ENCODE measurements around the gene CYSRT1.
A peak's percentile ranks its signal among the peaks of the same experiment; 100 is the strongest.
"Not testable (repeated sequence)": the region's sequence is repeated elsewhere in the genome, so short reads cannot be mapped to it uniquely, and the experiment has no call there.

Gene CYSRT1

DNA sequence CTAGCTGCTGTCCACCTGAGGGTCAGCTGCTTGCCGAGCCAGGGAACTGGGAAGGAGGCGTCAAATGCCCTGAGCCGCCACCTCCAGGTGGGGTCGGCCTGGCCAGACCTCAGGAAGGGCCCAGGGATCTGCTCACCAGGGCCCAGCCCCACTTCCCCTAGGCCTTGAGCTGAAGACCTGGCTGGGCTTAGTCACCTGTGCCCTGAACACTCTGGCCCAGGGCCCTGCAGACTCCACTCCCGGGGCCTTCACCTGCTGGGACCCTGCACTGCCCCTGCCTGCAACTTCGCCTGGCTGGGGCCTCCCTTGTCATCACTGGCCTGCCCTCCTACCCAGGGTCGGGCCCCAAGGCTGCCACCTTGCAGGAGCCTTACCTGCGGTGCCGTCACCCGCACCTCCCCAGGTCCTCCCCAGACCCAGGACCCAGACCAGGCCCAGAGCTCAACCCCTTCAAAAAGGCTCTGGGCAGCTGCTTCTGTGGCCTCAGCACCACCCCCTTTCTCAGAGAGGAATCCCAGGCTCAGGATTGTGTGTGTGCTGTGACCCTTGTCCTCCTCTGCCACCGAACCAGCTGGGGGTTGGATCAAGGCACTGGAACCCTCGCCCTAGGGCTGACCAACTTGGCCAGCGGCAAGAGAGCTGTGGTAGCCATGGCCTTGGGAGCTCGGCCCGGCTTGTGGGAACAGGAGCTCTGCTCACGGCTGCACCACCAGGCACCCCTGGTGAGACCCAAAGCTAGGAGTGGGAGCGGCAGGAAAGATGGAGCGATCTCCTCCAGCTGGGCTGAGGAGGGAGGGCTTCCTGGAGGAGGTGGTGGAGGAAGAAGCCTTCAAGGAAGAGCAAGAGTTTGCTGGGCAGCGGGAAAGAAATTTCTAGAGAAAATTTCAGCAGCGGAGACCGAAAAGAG lies 29.0 kb downstream of the CYSRT1 start:
- no peak for DNase-seq

DNA sequence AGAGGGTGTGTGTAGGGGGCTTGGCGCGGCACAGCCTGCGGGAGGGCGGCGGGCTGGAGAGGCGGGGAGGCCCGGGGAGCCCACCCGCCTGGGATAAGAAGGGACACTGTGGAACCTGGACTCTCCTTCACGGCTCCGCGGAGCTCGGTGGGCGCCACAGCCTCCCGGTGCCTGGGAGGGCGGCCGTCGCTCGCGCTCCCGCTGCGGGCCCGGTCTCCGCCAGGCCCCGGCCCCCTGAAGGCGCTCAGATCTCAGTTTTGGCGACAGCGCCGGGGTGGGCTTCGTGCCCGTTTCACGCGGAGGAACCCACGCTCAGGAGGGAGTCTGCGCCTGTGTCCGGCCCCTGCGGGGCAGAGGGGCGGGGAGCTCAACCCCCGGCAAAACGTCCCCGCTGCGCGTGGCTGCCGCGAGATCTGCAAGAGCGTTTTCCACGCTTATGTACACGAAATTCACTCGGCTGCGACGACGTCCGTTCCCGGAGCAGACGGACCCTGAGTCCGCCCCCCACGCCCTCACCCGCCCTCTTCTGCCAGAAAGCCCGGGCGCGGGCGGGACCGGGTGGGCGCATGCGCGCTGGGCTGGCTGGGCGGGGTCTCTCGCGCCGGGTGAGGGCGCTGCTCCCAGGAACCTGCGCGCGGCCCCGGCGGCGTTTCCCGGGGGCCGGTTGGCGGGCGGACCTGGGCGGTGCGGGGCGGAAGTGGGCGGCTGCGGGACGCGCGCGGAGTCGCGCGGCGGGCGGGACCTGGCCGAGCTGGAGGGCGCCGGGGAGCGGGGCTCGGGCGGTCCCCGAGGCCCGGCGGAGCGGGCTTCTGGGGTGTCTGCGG lies 29.9 kb downstream of the CYSRT1 start, which contains the start of gene NELFB:
Gene NELFB (plus strand): TSS at position 704 of the 824 bp plus-strand sequence.
- peak; percentile 89 for DNase-seq

DNA sequence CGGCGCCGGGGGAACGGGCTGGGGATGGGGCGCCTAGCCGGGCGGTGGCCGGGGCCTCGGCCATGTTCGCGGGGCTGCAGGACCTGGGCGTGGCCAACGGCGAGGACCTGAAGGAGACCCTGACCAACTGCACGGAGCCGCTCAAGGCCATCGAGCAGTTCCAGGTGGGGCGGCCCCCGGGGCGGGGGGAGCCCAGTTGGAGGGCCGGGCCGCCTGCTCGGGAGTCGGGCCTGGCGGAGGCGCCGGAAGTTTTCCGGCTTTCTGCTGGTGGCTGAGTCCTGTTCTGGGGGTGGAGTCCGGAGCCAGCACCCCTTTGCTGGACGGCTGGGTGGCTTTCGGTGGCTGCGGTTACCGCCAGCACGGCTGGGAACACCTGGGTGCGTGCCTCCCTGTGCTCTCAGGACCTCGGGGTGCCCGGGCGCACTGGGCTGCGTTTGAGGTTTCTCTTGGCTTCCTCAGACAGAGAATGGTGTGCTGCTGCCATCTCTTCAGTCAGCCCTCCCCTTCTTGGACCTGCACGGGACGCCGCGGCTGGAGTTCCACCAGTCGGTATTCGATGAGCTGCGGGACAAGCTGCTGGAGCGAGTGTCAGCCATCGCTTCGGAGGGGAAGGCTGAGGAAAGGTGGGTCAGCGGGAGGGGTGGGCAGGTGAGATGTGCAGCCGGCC lies 30.6 kb downstream of the CYSRT1 start:
- no peak for DNase-seq

DNA sequence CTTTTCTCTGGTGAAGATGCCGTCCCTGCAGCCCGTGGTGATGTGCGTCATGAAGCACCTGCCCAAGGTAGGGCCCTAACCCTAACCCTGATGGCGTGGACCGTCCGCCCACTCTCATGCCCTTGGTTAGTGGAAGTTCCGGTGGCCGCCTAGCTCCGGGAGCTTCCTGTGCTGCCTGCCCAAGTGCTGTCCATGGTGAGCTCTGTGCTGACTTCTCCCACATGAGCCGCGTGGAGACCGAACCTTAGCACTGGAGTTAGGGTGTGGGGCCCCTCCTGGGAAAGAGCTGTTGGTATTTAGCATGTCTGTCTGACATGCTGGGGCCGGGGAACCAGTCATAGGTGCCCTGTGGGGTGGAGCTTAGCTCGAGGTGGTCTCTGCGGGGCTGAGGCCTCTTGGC lies 31.4 kb downstream of the CYSRT1 start:
- no peak for DNase-seq

DNA sequence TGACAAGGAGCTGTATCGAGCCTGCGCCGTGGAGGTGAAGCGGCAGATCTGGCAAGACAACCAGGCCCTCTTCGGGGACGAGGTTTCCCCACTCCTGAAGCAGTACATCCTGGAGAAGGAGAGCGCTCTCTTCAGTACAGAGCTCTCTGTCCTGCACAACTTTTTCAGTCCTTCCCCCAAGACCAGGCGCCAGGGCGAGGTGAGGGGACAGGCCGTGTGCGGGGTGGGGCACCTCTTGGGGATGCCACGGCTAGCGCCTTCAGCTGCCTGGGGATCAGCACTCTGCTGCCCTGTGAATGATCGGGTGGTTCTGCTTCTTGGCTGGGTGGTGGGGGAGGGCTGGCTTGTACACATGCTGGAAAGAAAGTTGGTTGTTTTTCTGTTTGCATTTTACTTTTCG lies 31.9 kb downstream of the CYSRT1 start:
- no peak for DNase-seq

DNA sequence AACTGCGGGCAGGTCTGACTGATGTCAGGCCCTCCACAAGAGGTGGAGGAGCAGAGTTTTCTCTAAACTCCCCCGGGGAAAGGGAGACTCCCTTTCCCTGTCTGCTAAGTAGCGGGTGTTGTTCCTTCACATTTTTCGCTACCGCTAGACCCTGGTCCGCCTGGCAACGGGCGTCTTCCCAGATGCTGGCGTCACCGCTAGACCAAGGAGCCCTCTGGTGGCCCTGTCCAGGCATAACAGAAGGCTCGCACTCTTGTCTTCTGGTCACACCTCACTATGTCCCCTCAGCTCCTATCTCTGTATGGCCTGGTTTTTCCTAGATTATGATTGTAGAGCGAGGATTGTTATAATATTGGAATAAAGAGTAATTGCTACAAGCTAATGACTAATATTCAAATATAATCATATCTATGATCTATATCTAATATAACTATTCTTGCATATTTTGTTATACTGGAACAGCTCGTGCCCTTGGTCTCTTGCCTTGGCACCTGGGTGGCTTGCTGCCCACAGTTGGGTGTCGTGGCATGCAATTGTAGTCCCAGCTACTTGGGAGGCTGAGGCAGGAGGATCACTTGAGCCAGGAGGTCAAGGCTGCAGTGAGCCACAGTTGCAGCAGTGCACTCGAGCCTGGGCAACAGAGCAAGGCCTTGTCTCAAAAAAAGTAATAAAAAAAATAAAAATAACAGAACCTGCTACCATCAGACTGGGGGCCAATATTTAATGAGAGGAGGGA lies 37.4 kb downstream of the CYSRT1 start:
- DNase-seq = not testable (repeated sequence)

DNA sequence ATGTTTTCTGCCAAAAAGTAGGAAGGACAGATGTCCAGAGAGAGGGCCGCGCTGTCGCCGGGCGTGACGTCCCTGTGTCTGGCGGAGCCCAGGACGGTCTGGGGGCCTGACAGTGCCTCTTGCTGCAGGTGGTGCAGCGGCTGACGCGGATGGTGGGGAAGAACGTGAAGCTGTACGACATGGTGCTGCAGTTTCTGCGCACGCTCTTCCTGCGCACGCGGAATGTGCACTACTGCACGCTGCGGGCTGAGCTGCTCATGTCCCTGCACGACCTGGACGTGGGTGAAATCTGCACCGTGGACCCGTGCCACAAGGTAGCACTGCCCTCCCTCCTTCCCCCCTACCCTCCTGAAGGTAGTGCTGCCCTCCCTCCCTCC lies 37.9 kb downstream of the CYSRT1 start:
- DNase-seq = no peak

DNA sequence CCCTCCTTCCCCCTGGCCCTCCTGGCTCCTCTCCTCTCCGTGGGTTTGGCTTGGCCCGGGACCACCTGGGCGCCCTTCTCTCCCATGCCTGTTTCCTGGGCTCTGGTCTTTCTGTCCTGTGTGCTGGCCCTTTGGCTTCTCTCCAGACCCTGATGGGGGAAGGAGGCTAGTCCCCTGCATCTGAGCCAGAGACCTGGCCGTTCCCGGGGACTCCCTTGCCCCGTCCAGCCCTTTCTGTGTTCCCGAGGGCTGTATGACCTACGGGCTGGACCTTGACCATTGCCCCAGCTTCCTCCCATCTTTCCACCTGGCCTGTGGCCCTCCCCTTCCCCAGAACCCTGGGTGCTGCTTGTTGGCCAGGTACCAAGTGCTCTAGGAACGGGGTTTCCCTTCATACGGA lies 38.5 kb downstream of the CYSRT1 start:
- DNase-seq = no peak

DNA sequence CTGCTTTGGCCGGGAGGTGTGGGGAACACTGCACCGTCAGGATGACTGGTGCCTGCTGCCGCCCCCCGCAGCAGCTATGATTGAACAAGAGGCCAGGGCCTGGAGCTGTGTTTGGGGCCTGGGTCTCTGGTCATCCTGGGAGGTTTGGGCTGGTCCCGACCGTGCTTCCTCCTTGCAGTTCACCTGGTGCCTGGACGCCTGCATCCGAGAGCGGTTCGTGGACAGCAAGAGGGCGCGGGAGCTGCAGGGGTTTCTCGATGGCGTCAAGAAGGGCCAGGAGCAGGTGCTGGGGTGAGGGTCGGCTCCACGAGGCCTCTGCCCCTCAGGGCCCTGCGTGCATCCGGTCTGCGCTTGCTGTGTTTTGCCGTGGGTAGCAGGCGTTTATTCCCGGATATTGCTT lies 39.1 kb downstream of the CYSRT1 start:
- DNase-seq = no peak

DNA sequence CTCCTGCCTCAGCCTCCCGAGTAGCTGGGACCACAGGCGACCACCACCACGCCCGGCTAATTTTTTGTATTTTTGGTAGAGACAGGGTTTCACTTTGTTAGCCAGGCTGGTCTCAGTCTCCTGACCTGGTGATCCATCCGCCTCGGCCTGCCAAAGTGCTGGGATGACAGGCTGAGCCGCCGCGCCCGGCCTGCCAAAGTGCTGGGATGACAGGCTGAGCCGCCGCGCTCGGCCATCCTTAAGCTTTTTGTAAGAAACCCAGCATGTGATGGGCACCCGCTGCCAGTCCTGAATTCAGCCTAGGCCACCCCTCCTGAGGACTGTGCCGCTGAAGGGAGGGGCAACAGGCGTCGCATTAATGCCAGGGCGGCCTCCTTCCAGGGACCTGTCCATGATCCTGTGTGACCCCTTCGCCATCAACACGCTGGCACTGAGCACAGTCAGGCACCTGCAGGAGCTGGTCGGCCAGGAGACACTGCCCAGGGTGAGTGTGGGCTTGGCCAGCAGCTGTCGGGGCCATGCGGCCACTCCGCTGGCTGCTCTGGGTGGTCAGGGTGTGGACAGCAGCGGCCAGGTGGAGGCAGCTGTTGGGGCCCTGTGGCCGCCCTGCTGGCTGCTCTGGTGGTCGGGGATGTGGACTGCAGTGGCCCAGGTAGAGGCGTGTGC lies 40.7 kb downstream of the CYSRT1 start:
- DNase-seq = no peak

DNA sequence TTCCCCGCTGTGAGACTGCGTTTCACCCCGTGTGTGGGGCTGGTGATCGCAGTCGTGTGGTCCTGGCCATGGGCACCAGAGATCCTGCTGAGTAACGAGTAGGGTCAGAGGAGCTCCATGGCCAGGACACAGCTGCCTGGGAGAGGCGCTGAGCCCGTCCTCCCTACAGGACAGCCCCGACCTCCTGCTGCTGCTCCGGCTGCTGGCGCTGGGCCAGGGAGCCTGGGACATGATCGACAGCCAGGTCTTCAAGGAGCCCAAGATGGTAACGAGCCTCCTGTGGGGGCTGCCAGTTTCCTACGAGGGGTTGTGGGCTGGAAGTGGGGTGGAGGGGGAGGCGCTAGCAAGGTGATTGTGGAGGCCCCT lies 41.2 kb downstream of the CYSRT1 start:
- DNase-seq = no peak

DNA sequence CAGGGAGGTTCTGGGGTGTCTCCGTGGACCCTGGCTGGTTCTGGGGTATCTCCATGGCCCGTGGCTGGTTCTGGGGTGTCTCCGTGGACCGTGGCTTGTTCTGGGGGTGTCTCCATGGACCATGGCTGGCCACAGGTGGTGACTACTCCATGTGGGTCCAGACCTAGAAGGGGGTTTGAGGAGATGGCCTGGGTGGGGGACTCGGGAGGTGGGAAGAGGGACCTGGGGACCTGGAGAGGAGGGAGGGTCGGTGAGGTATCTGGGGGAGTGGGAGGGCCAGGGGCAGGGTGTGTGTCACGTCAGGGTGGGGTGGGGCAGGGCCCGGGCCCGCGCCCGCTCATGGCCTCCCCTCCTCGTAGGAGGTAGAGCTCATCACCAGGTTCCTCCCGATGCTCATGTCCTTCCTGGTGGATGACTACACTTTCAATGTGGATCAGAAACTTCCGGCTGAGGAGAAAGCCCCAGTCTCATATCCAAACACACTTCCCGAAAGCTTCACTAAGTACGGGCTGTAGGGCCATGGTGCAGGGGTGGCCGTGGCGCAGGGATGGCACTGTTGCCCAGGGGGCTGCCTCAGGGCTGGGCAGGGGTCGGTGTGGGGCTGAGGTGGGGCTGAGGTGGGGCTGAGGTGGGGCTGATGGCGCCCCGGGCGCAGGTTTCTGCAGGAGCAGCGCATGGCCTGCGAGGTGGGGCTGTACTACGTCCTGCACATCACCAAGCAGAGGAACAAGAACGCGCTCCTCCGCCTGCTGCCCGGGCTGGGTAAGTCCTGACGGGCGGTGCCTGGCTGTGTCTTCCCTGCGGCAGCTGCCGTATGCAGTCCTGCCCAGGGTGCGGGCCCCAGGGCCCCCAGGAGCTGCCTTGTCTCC lies 41.8 kb downstream of the CYSRT1 start:
- no peak for DNase-seq

DNA sequence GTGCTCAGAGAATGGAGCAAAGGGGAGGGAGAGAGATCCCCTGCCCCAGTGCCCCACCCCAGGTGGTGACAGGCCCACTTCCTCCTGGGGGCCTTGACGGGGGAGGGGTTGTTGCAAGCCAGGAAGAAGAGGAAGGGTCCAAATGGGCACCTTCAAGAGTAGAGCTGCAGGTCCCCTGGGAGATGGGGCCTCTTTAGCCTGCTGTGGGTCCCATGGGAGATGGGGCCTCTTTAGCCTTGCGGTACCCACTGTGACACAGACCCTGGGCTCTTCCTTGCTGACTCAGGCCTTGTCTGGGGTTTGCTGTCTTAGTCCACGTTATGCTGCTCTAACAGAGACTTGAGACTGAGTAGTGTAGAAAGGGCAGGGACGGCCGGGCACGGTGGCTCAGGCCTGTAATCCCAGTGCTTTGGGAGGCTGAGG lies 43.0 kb downstream of the CYSRT1 start:
- no peak for DNase-seq

DNA sequence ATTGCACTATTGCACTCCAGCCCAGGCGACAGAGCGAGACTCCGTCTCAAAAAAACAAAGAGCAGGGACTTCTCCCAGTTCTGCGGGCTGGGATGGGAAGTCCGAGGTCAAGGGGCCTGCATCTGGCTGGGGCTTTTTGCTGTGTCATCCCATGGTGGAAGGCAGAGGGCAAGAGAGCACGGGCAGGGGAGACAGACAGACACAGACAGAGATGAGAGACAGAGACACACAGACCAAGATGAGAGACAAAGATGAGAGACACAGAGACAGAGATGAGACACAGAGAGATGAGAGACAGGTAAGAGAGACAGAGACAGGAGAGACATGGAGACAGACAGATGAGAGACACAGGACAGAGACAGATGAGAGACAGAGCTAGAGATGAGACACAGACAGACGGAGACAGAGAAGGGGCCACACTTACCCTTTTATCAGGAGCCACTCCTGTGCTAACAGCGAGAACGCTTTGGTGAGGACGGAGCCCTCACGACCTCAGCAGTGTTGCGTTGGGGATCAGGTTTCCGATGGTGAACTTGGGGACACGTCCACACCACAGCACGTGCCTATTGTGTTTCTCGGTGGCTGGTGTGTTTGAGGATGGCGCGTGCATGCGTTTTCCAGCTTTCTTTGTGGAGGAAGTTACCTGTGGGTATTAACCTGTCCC lies 43.7 kb downstream of the CYSRT1 start:
- DNase-seq = no peak

DNA sequence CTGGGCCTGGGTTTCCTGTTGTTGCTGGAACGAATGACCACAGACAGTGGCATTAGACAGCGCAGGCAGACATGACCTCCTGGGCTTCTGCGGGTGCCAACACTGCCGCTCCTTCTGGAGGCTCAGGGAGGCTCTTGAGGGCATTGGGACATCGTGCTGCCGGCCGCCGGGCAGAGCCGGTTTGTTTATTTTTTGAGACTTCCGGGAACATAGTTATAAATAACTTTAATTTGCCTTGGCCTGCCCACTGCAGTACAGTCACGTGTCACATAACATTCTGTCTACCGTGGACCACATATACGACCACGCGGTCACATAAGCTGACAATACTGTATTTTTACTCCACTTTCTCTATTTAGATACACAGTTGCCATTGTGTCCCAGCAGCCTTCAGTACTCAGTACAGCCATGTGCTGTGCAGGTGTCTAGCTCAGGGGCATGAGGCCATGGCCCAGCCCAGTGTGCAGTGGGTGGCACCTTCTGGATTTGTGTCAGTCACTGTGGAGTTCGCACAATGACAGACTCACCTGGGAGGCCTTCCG lies 44.3 kb downstream of the CYSRT1 start:
- no peak for DNase-seq

DNA sequence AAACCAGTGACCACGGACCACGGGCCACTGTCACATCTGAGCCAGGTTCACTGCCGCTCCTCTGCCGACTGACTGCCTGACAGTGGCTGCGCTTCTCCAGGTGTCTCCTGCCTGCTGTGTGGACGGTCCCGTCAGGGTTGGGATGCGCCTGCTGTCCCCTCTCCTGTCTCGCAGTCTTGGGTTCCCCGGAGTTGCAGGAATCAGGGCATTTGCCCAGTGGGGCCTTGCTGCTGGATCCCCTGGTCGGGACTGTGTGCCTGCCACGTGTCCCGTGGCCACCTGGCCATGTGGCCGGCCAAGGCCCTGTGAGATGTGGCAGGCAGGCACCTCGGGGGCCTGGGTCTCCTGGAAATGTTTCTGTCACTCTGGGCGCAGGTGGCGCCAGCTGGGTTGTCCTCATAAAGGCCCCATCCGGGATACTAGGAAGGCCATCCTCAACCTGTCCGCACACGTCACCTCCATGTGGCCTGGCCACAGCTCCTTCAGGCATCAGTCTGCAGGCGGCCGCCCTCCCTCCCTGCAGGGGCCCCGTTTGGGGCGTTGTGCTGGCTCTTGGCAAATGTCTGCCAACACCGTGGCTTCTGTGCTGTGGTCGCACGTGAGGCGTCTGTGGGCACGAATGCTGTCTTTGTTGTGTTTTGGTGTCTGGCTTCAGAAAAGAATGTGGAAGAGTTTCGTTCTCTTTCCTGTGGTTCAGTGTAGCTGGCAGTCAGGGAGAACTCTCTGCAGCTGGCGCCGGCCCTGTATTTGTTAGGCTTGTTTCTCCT lies 46.1 kb downstream of the CYSRT1 start:
- DNase-seq = no peak

DNA sequence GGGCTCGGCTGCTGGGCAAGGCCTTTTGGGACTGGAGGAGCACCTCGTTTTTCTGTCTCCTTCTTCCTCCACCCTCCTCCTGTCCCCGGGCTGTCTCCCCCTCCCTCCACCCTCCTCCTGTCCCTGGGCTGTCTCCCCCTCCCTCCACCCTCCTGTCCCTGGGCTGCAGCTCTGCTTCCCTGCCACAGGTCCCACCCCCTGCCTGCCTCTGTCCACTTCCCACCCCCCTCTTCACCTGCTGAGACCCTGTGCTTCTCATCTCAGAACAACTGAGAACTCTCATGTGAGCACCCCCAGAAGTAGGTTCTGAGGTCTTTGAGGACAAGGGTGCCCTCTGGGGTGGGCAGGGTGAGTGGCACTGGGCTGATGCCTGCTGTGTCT lies 46.7 kb downstream of the CYSRT1 start:
- DNase-seq = no peak

DNA sequence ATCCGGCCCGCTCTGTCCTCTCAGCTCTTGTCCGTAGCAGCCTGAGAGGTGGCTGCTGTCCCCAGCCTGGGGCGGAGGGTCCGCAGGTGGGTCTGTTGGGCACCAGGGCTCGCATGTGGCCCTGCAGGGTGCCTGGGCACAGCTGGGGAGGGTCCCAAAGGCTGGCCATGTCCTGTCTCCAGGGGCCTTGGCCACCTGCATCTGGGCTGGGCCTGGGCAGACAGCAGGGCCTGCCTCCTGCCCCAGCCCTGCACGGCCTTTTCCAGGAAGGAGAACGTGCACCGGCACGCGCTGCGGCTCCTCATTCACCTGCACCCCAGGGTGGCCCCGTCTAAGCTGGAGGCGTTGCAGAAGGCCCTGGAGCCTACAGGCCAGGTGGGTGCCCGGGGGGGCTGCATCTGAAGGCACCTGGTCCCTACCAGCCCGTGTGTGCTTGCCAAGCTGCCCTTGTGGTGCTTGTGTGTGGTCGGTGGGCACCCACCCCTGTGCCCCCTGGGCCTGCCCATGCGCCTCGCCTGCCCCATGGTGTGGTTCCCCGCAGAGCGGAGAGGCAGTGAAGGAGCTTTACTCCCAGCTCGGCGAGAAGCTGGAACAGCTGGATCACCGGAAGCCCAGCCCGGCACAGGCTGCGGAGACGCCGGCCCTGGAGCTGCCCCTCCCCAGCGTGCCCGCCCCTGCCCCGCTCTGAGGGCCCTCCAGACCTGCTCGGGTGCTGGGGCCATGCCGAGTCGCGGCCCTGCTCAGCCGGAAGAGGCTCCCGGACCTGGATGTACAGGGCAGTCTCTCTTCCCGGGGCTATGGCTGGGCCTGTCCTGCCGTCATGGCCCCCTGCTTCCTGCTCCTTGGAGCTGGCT lies 47.5 kb downstream of the CYSRT1 start:
- DNase-seq = no peak

DNA sequence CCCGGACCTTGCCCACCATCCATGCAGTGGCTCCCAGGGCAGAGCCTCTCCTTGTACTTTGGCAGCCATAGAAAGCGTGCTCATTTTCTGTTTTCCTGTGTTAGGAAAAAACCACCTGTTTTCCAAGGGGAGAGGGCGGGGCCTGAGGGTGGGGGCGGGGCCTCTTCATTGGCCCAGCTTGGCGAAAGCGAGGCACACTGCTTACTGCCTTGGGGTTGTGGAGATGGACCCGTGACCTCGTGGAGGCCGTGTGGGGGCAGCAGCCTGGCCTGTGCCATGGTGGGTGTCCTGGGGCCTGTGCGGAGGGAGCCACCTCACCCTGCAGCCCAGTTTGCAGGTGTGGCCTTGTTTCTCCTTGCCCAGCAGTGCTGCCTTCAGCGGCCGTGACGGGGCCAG lies 48.1 kb downstream of the CYSRT1 start:
- DNase-seq = no peak
